Stimulated activated CD8-positive, alpha-beta memory T cell treated with anti-CD3 and anti-CD28 coated beads, Interleukin-15, amount 100 ng/mL, for 24 hours (primary cell): Measurements from ENCODE around the gene TNS3.

ENCODE experiments used
- DNase-seq: peaks from one replicate; pipeline ENCODE4 v3.0.0-alpha.2; 2020; ENCODE audit warnings: low read depth

Gene TNS3

DNA sequence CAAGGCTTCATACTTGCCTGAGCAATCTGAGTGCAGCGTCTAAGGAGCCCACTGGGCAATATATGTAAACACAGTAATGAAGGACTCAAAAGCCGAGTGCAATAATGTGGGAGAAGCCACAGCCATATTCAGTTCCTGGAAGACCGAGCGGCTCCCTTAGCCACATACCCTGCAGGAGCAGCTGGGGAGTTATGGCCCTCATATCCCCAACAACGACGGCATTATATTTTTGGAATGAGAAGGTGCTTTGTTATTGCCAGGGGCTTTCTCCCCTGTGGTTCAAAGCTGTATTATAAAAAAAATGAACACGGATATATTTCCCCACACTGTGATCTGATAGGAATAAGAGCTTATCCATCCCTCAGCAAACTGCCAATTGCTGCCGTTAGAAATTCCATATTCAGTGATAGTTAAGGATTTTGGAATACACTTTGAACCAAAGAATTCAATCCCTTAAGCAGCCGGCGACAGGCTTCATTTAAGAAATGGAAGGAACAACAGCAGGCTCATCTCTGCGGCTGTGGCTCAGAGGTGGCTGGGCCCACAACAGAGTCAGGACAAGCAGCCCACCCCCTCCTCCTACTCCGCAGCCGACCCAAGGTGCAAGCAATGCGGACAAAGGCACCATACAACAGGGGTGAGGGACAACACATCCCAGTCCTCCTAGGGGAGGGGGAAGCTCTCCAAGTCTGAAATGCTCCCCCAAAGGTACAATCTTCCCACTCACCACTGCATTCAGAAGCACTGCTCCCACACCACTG is 77.2 kb downstream of the TNS3 start:
- DNase-seq = no peak

DNA sequence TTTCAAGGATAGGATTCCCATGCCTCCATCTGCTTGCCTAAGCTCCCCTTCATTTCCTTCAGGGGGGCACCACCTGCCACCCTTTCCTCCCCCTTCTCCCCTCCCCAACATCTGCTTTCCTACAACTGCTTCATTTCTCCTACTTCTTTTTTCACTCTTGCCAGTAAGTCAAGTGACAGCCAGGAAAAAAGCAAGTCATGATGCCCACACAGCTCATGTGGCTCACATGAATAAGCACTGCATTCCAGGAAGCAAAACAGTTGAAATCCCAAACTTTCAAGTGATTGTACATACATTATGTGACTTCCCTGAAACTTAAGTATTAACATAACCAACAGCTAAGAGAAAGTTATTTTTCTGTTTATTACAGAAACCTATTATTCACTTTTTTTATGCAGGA is 78.6 kb downstream of the TNS3 start:
- DNase-seq = no peak

DNA sequence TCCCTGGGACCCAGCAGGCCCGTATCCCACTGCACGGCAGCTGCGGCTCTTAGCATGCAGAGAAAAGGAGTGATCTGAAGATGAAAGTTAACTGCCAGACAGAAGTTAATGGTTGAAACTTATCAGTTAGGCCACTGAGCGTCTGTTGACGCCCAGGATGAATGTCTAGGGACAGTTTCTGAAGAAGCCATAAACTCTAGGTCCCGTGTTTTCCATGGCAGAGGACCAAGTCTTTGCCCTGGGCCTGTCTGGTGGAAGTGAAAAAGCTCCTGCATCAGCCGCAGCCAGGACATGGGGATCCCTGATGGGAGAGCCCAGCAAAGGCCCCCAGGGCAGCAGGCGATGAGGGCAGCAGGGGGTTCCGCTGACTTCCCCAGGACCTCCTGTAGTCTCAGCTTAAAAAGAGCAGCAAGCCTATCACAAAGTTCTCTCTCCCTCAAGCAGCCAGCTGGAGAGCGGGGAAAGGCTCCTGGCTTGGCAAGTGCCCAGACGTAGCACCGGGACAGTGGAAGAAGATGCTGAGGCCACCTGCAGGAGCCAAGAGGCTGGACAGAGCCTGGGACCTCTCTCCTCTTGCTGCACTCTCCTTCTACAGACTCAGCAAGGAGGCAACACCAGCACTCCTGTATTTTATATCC is 79.6 kb downstream of the TNS3 start:
- DNase-seq = no peak

DNA sequence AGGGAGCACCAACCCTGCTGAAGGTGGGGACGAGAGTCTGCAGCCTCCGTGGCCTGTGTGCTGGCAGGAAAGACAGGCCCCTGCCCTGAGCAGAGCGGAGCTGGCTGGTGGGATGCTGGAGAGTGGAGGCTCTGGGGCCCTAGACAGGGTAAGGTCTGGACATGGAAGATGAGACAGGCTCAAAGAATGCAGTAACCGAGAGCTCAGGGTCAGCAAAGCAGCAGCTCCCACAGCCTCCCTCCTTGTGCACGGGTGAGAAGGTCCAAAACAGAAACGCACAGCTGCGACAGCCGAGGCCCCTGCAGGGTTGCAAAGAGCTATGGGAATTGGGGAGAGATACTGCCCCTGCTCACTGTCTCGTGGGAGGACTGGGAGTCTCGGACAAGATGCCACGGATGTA is 80.5 kb downstream of the TNS3 start:
- DNase-seq = no peak

DNA sequence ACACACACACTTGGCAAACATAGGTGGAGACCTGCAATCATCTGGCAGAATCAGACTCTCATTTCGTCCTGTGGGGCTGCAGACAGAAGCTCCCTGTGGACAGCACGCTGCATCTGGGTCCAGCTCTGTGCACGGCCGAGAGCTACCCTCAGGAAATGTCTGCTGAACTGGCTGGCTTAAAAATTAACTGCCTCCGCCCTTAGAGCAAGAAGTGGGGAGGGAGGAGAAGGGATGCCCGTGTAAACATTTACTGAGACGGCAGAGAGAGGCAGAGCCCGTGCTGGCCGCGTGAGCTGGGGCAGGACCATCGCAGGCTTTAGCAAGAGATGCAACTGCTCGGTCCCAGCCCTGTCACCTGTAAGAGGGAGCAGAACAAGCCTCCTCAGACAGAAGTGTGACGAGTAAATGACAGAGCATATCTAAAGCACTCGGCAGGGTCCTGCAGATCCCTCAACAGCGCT is 81.8 kb downstream of the TNS3 start:
- no peak for DNase-seq

DNA sequence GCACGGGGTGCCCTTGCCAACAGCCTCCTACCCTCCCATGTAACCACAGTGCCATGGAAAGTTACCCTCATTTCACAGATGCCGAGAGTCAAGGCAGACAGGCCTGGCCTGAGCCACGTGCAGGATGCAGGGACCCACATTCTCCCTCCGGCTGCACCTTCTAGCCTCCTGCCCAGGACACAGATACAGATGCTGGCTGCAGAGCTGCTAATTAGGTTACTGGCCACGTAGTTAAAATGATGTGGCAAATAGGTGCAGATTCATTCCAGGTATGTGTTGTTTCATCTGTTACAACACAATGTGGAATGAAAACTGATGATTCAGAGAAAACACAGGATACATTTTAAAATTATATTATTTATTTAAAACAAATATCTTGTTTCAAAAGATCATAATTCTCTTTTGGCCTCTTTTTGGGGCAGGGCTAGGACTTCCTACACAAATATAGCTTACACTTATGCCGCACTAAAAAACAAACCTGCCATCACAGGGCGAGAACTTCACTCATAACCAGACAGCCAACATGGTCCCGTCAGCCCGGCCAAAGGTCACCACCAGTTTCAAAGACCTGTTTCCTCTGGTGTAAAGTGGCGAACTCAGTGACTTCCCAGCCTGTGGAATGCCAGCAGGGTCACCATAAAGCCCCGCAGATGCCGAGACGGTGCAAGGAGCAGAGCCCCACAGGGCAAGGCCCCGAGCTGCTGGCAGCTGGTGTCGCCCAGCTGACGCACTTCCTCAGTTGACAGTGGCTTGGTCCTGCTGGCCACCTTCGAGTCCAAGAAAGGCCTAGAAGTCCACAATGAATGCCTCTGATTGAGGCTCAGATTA is 83.5 kb downstream of the TNS3 start:
- DNase-seq = no peak

DNA sequence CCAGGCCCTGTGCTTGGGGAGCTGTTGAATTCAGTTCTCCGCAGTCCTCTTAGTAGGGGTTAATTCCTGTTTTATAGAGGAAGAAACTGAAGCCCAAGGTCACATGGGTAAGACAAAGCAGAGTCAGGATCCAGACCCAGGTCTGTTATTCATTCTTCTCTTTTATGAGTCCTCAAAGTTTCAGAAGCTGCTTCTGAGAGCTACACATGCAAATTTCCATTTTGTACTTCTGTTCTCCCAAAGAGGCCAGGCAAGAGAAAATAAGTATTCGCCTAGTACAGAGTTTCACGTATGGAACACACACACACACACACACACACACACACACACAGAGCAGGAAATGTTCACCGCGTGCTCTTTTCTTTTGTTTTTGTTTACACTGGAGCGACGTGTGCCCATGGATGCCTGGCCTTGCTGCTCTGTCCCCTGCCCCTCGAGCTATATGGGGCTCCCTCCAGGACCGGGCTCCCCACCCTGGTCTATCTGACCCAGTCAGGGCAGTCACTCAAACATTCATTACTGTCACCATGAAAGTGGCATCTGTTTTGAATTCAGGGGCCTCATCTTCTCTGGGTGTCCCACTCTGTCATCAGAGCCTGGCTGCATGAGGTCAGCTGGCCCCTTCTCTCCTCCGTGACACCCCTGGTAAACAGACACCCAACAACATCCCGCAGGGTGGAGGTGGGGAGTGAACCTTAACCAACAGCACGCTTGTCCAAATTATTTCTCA is 84.4 kb downstream of the TNS3 start:
- DNase-seq = no peak

DNA sequence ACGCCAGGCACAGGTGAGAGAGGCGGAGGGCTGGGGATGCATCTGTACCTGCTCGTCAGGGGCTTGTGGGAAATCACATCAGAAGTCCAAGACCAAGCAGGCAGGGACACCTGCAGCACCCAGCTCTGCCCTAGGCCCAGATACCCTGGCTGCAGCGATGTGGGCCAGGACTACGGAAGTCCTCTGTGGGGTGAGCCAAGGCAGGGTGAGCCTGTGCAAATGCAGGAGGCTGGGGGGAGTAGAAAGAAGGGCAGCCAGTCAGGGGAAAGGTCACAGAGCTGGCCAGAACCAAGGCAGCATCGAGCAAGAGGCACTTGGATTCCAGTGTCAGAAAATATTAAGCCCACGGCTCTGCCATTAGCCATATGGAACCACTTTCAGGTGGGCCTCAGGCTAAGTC is 85.2 kb downstream of the TNS3 start:
- DNase-seq = no peak

DNA sequence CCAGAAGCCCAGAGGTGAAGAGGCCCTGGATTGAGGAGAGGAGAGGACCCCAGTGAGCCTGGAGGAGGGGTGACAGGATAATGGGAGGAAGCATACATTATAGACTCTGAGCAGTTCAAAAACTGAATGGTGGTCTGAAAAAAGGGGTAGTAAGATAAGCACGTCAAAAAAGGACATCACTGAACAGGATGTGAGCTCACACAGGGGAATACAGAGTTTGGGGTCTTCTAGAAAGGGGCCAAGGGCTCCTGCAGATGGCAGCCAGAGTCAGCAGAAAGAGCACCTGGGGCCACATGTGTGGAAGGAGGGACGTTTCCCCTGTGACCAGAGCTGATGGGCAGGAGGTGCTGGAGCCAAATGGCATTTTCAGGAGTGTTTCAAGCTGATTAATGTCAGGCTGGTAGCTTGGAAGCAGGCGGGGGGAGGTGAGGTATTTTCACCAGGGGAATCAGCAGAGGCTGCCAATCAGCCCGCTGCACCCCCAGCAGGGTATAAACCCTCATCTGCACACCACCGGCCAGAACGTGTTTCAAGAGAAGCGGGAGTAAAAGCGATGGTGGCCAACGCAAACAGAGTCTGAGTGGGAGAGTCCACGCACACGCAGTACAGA is 85.8 kb downstream of the TNS3 start:
- no peak for DNase-seq

DNA sequence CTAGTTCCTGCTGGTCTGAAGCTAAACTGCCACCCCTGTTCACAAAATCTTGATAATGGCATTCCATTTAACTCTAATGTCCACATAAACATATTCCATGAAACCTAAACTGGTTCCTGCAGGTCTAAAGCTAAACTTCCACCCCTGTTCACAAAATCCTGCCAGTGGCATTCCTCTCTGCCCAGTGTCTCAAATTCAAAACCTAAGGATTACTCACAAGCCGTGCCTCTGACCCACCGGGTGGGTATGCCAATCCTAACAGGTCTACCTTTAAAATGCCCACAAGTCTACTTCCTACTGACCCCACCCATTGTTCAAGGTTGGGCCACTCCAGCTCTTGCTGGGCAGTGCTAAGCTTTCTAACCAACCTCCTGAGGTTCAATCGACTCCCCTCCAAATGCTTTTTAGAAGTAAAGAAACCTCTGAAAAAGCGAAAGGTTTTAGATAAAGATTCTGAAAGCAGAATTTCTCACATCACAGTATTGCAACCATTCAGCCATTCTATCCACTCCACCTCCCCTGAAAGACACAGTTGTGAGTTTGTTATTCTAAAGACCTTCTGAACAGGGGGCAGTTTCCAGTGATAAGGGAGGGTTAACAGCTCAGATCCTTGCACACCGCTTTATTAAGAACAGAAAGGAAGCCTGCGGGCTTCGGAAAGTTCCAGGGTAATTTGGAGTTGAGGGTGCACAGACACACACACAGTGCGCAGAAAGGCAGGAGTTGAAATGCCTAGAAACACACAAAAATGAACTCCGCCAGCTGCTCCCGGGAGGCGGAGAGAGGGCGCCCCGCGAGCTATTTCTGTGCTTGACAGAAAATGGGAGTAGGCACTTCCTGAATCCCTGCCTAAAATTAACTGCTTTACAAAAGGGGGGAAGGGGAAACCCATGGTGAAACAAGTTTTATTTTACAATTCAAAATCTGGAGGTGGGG is 87.7 kb downstream of the TNS3 start:
- no peak for DNase-seq

DNA sequence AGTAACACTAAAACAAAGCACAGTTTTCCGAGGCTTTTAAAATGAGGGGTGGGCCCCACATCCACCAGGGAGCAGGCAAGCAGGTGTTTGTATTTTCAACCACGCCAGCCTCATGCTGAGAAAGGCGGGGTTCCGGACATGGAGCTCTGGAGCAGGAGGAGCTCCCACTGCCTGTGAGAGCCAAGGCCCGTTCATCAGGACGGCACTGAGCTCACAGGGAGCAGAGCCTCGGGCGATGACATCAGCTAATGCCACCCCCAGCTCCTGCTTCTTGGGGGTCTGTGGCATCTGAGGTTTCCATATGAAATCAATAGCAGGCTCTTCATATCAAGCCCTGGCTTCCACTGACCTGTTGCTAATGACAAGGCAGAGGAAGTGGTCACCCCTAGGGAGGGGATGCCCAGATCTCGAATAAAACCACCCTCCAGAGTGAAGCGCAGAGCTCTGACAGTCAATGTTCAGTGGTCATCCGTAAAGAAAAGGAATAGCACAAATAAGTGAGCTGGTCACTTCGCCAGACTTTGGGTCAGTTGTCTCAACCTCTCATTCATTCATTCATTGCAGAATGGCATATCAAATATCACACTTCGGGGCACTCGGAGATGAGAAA is 89.1 kb downstream of the TNS3 start:
- no peak for DNase-seq

DNA sequence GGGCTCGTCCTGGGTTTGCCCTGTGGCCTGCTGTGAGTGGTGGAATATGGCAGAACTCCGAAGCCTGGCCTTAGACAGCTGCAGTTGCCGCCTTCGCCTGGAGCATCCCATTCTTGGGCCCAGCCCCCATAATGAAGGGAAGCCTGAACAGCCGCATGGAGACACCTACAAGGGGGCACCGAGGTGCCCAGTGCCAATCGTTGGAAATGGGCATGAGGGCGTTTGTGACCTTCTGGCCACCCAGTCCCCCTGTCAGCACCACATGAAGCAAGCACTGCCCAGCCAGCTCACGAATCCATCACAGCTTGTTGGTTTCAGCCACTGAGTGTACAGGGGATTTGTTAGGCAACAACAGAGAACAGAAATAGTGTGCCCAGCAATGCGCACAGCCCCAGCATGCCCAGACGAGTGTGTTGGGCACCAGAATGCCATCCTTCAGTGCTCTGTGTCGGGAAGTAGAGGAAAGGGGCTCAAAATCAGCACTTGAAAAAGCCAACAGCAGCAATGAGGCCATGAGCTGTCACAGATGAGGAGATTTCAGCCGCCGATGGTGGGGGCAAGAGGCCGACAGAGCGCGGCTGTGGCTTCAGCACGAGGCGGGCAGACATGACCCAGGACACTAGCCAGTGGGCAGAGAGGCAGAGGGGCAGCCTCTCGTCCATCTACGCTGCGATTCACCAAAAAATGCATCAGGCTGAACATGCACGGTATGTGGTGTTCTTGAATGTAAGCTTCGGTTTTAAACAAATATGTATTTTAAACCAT is 91.2 kb downstream of the TNS3 start:
- no peak for DNase-seq

DNA sequence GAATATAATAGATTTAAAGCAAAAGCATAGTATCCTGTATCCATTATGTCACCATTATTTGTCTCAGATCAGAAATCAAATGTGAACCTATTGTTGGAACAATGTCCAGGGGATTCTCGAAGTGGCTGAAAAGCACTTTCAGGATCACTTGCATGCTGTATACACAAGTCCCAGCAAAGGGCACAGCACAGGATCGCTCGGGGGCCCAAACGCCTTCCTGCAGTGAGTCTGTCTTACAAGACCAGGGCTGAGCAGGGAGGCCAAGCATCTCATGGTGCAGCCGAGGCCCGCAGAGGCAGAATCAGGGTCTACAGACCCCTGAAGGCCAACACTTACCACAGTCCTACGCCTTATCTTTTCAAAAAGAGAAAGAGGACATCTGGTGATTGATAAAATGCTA is 92.3 kb downstream of the TNS3 start:
- no peak for DNase-seq

DNA sequence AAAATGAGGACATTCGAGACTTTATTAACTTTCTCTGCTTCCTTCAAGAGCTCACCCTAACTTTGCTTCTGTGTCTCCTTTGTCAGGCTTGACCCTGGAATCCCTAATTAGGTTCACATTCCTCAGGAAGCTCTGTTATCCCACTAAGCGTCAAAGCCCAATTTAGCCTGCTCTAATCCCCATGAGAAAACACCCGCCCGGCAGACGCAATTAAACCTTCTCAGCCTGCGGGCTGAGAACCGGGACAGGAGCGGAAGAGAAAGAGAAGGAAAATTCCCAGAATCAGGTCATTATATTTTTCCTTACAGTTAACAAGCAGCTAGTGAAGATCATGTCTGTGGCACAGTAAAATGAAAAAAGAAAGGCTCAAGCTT is 93.0 kb downstream of the TNS3 start:
- no peak for DNase-seq

DNA sequence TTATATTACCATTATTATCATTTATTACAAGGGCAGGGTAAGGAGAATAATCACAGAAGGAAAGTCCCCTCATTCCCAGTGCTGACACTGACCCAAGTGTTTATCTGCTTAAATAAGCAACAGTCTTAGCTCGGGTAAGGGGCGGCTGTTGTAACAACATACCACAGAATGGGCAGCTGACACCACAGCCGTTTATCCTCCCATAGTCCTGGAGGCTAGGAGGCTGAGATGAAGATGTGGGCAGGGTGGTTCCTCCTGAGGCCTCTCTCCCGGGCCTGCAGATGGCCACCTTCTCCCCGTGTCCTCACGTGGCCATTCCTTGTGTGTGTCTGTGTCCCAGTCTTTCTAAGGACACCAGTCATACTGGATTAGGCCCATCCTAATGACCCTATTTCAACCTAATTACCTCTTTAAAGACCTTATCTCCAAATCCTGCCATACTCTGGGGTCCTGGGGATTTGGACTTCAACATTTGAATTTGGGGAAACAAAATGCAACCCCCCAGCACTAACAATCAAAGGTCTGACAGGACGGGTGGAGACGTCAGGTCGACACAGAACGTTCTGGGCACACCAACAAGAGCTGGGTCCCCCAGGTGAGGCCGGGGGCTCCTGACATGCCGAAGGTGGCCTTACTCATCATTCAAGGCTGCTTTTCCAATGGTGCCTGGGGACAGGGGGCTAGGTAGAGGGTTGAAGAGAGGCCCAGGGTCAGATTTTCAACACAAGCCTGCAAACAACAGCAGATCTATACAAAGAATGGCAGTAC is 93.5 kb downstream of the TNS3 start:
- DNase-seq = no peak

DNA sequence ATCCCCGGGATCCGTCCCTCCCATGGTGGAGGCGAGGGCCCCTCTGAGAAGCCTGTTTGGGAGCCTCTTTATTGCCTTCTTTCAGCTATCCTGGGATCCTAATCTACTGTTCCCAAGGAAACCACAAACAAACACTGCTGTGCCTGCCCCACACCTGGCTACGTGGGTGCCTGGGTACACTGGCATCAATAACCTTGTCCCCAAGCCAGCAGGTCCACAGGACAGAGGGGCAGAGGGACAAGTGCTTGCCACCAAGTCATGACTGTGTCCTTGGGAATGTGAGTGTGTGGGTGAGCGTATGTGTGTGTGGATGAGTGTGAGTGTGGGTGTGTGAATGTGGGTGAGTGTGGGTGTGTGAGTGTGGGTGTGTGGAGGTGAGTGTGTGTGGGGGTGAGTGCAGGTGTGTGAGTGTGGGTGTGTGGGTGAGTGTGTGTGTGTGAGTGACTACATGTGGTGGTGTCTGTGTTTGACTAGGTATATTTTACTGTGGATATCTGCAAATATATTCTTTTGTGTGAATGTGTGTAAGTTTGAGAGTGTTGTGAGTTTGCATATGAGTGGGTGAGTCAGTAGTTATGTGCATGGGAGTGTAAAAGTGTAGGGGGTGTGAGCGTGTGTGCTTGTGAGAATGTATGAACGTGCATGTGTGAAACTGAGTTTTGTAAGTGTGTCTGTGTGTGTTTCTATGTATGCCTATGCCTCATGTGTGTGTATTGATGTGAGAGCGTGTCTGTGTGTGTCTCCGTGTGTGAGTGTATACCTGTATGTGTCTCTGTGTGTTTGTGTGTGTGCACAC is 96.1 kb downstream of the TNS3 start:
- no peak for DNase-seq

DNA sequence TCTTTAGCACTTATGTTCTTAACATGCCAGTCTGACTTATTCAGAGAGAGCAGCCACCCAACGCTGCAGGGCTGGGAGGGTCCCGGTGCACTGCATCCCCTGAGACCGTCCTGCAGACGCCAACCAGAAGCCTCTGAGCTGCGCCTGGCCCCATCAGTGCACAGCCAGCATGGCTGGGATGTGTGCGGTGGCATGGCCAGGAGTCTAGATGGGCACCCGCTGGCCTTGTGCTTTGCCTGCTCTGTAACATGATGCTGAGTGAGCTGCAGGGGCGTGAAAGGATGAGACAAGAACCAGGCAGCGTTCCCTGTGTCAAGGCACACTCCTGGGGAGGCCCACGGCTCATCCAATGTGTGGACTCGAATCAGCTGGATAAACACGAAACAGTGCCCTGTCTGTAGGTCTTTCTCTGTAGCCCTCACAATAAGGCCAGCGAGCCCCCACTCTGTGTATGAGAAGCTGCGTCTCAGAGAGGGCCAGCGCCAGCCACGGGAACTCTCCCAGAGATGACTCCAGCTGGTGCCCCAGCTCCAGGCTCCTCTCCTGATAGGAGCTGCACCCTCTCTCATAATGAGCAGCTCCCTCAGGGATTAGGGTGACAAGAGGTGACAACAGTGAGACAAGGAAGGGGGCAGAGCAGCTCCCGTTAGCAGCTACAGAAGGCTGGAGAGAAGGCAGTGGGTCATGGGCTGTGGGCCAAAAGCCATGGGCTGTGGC is 96.8 kb downstream of the TNS3 start:
- DNase-seq = no peak
